Endothelial cell of umbilical vein (primary cell): ENCODE results near the gene SDK2. TPM values are rescaled to one million over a fixed set of nuclear protein-coding genes. Genes with fewer than 3 reads are reported as not detected.

Experiments
- BruUV-seq: library from RNA; stranded (reverse); fragments of 400-500 nt; replicated peaks from 2 replicates; lab custom pipeline; 2021; lab: Mats Ljungman, UMichigan
- CTCF ChIA-PET: fragments of 300-600, 350-600 bp; sonication (Branson Sonifier 250); formaldehyde crosslinking; loops from one replicate; lab custom pipeline; 2021; ENCODE audit warnings: antibody characterized with exemption, inconsistent platforms; lab: Charles Lee
- POLR2A ChIA-PET: fragments of 300-600, 350-600 bp; sonication (Branson Sonifier 250); formaldehyde crosslinking; loops from one replicate; lab custom pipeline; 2021; ENCODE audit warnings: antibody characterized with exemption, inconsistent platforms; lab: Charles Lee
- DNase-seq: peaks from one replicate; pipeline ENCODE4 v3.0.0-alpha.2; 2011; ENCODE audit warnings: low read depth, low spot score
- FAIRE-seq: peaks from 2 replicates; lab custom pipeline; 2011; peaks lifted over from hg19 to GRCh38; lab: Jason Lieb, UNC
- H2AFZ ChIP-seq: 2 replicates; pipeline ENCODE4 v1.6.0; 2012; ENCODE audit warnings: low read depth, low read length, control low read depth, inconsistent platforms
- H3K27ac ChIP-seq: 2 replicates; pipeline ENCODE4 v1.5.1; 2011; ENCODE audit warnings: low read depth, mild to moderate bottlenecking, control low read depth, low read length, moderate library complexity; ENCODE audit not compliant: insufficient read depth
- H3K27me3 ChIP-seq, 2 experiments: 2 replicates each; pipeline versions ENCODE4 v1.6.0 to v1.6.1; 2011; ENCODE audit warnings: low read length in 2 of 2, mixed read lengths in 1 of 2; ENCODE audit not compliant: control insufficient read depth in 2 of 2, insufficient read depth in 2 of 2
- H3K36me3 ChIP-seq, 2 experiments: 2 replicates in 1 of 2; 3 replicates in 1 of 2; pipeline ENCODE4 v1.5.1; 2011; ENCODE audit warnings: low read length in 2 of 2, mild to moderate bottlenecking in 1 of 2, moderate library complexity in 1 of 2; ENCODE audit not compliant: control insufficient read depth in 2 of 2, insufficient read depth in 2 of 2; ENCODE audit errors: extremely low read depth in 1 of 2
- H3K4me1 ChIP-seq: 3 replicates; pipeline ENCODE4 v1.5.1; 2011; ENCODE audit warnings: mild to moderate bottlenecking, low read length; ENCODE audit not compliant: control insufficient read depth, insufficient read depth; ENCODE audit errors: extremely low read depth
- H3K4me2 ChIP-seq: 2 replicates; pipeline ENCODE4 v1.6.1; 2011; ENCODE audit warnings: low read length, control low read depth, mixed read lengths; ENCODE audit not compliant: insufficient read depth
- H3K4me3 ChIP-seq, 3 experiments: fragments of 200-600 bp in 1 of 3; sonication (generic), shearing (Covaris generic) in 1 of 3; replicated peaks in 1 of 3; 2 replicates each; pipeline ENCODE4 v1.5.1; 2011 to 2016; ENCODE audit warnings: control low read depth in 3 of 3, low read length in 3 of 3, mild to moderate bottlenecking in 2 of 3, inconsistent platforms in 1 of 3, low read depth in 1 of 3, moderate library complexity in 1 of 3; ENCODE audit not compliant: insufficient read depth in 1 of 3
- H3K79me2 ChIP-seq: 2 replicates; pipeline ENCODE4 v1.6.0; 2012; ENCODE audit warnings: low read length, inconsistent platforms; ENCODE audit not compliant: control insufficient read depth, insufficient read depth
- H3K9ac ChIP-seq: replicated peaks from 2 replicates; pipeline ENCODE3; 2011; ENCODE audit warnings: low read length, control low read depth; ENCODE audit not compliant: insufficient read depth; ENCODE audit errors: extremely low read depth
- H3K9me1 ChIP-seq: replicated peaks from 3 replicates; pipeline ENCODE4 v1.6.0; 2011; ENCODE audit warnings: mild to moderate bottlenecking, low read length; ENCODE audit not compliant: control insufficient read depth, insufficient read depth; ENCODE audit errors: extremely low read depth
- H3K9me3 ChIP-seq: replicated peaks from 2 replicates; pipeline ENCODE4 v1.5.1; 2012; ENCODE audit warnings: low read length, inconsistent platforms; ENCODE audit not compliant: control insufficient read depth, insufficient read depth
- H4K20me1 ChIP-seq: replicated peaks from 2 replicates; pipeline ENCODE3; 2011; ENCODE audit warnings: mild to moderate bottlenecking, low read length; ENCODE audit not compliant: control insufficient read depth, insufficient read depth; ENCODE audit errors: extremely low read depth
- CTCF ChIP-seq, 2 donors: IDR thresholded peaks; 1 replicate in 1 of 2; 2 replicates in 1 of 2; pipeline ENCODE4 v1.5.1; 2011; ENCODE audit warnings: low read length in 2 of 2, mild to moderate bottlenecking in 2 of 2, moderate library complexity in 2 of 2, control low read depth in 1 of 2, inconsistent platforms in 1 of 2, low read depth in 1 of 2; ENCODE audit not compliant: insufficient read depth in 1 of 2; ENCODE audit errors: extremely low read depth in 1 of 2
- EZH2 ChIP-seq: IDR thresholded peaks from 2 replicates; pipeline ENCODE4 v1.6.1; 2012; ENCODE audit warnings: borderline replicate concordance, low read depth, mild to moderate bottlenecking, moderate library complexity, low read length, inconsistent platforms; ENCODE audit not compliant: severe bottlenecking
- FOS ChIP-seq: IDR thresholded peaks from 2 replicates; pipeline ENCODE4 v1.6.1; 2011; ENCODE audit warnings: mild to moderate bottlenecking, low read length, moderate library complexity, borderline replicate concordance; ENCODE audit not compliant: insufficient read depth
- GATA2 ChIP-seq: IDR thresholded peaks from 2 replicates; pipeline ENCODE4 v1.7.0; 2011; ENCODE audit warnings: low read depth, mild to moderate bottlenecking, moderate library complexity, mixed read lengths, low read length; ENCODE audit not compliant: insufficient read length, insufficient read depth
- JUN ChIP-seq: IDR thresholded peaks from 2 replicates; pipeline ENCODE4 v1.6.1; 2011; ENCODE audit warnings: borderline replicate concordance, low read depth; ENCODE audit not compliant: insufficient read length, insufficient read depth
- MYC ChIP-seq: IDR thresholded peaks from one replicate; pipeline ENCODE4 v1.6.1; 2011; ENCODE audit warnings: mild to moderate bottlenecking, low read depth, low read length
- POLR2A ChIP-seq: IDR thresholded peaks from 2 replicates; pipeline ENCODE4 v1.6.1; 2012; ENCODE audit warnings: low read depth, mild to moderate bottlenecking, control low read depth, low read length
- POLR2AphosphoS5 ChIP-seq: IDR thresholded peaks from 2 replicates; pipeline ENCODE4 v1.6.1; 2012; ENCODE audit warnings: low read depth, mild to moderate bottlenecking, control low read depth, low read length, moderate library complexity; ENCODE audit not compliant: insufficient read depth
- dilution Hi-C: fragments of 300-500 bp; cut with MboI; formaldehyde crosslinking; loops from one replicate; pipeline ENCODE4 v1.15.0; 2019; ENCODE audit warnings: low sequenced_read_pairs; ENCODE audit not compliant: extremely low pct_ligation_motif_present
- intact Hi-C: fragments of 100-400 bp; cut with micrococcal nuclease; formaldehyde crosslinking; loops from one replicate; pipeline ENCODE4 v1.10.0; 2022
- polyA plus RNA-seq, 4 experiments: library from polyadenylated mRNA; depleted of rRNA in 3 of 4; stranded (reverse) in 3 of 4; unstranded in 1 of 4; fragments of >200 nt; gene quantifications; 2 replicates each; pipeline versions ENCODE4 v1.2.1 to v1.2.3, GENCODE V29; 2011 to 2012; ENCODE audit warnings: missing spikeins in 1 of 4
- total RNA-seq: library from RNA; stranded (reverse); gene quantifications from 2 replicates; pipeline ENCODE4 v1.2.3, GENCODE V29; 2021
- TF ChIP-seq, protein P1 (sequence below): IDR thresholded peaks from 2 replicates; pipeline ENCODE4 v1.6.1; 2011; ENCODE audit not compliant: insufficient read depth, insufficient read length

The SDK2 gene
- total and polyA plus RNA-seq, 2 donors (not counting 3 experiments of a cell fraction or from before 2014, with no cell fraction given), result not detected

- FAIRE-seq (no peak), DNase-seq (no peak)
- Histone ChIP-seq H3K4me3 (no peak overlapping the region), H3K9me3 (no peaks in the 10 kb centered on the region), H3K4me1 (no peaks in the 10 kb centered on the region), H3K79me2 (no peaks in the 10 kb centered on the region), H4K20me1 (no peaks in the 10 kb centered on the region), H3K9me1 (no peaks in the 10 kb centered on the region), H3K9ac (no peak overlapping the region), H3K36me3 (no peaks in the 10 kb centered on the region), H3K27ac (no peak overlapping the region), H3K27me3 (peaks cover 14 to 35% of the 10 kb centered on the region in 2 experiments), H3K4me2 (no peak overlapping the region), H2AFZ (no peak overlapping the region)
- dilution Hi-C loops, result no loop called here
- ChIA-PET CTCF (no interaction called here), POLR2A (no interaction called here)
- BruUV-seq, result no TSS peak
- TF ChIP-seq MYC, result no peak
- no peak for TF ChIP-seq JUN
- TF ChIP-seq POLR2AphosphoS5, result no peak
- TF ChIP-seq, protein P1, sequence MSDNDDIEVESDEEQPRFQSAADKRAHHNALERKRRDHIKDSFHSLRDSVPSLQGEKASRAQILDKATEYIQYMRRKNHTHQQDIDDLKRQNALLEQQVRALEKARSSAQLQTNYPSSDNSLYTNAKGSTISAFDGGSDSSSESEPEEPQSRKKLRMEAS, result no peak
- no peak for TF ChIP-seq EZH2
- no peak for TF ChIP-seq CTCF (IDR thresholded peaks at IDR 0.05; ENCODE audit: extremely low read depth in 1 of 2, insufficient read depth in 1 of 2, low read depth in 1 of 2, low read length in 2 of 2)
- no peak for TF ChIP-seq POLR2A
- no peak for TF ChIP-seq GATA2
- TF ChIP-seq FOS, result no peak
- intact Hi-C loops, result no loop called here
These were observed 2.2 kb downstream of the SDK2 start for GRCh38 chr17:73641826-73642600.
